CD4-positive, alpha-beta T cell treated with Interleukin-1 beta for 1 hour (primary cell): ENCODE measurements around the gene NAMPT.
"Not testable (repeated sequence)": the region's sequence is repeated elsewhere in the genome, so short reads cannot be mapped to it uniquely, and the experiment has no call there.

Experiments
- DNase-seq, 2 donors: peaks; one replicate each; pipeline ENCODE4 v3.0.0-alpha.2; 2020 to 2022

Gene NAMPT

DNA sequence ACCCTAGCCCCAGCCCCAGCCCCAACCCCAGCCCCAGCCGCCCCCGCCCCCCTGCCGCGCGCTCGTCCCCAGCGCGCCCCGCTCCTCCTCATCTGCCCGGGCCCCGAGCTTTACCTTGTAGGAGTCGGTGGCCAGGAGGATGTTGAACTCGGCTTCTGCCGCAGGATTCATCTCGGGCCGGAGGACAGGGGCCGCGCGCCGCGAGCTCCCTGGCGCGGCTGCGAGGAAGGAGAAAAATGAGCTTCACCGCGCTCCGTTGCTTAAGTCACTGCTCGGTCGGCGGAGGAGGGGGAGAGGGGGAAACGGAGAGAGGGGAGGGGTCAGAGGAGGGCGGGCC is at the start of gene NAMPT:
Gene NAMPT, minus strand, starts transcription at position 270 of the 337 bp plus-strand sequence. Its CDS starts 99 bp downstream, at position 171.
- no peak for DNase-seq

DNA sequence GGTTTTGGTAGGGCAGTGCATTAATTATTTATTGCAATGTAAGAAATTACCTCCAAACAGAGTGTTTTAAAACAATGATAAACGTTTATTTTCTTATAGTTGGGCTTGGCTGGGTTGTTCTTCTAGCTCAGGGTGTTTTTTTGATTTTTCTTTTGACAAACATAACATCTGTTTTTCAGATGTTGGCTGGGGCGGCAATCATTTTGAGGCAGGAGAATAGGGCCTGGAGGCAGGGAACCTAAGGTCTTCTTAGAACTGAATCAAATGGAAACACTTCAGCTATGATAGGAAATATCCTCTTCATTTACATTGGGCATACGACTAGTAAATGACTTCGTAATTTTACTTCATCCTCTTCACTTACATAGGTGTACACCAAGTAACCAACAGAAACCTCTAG is 47.4 kb upstream of the NAMPT start:
- no peak for DNase-seq

DNA sequence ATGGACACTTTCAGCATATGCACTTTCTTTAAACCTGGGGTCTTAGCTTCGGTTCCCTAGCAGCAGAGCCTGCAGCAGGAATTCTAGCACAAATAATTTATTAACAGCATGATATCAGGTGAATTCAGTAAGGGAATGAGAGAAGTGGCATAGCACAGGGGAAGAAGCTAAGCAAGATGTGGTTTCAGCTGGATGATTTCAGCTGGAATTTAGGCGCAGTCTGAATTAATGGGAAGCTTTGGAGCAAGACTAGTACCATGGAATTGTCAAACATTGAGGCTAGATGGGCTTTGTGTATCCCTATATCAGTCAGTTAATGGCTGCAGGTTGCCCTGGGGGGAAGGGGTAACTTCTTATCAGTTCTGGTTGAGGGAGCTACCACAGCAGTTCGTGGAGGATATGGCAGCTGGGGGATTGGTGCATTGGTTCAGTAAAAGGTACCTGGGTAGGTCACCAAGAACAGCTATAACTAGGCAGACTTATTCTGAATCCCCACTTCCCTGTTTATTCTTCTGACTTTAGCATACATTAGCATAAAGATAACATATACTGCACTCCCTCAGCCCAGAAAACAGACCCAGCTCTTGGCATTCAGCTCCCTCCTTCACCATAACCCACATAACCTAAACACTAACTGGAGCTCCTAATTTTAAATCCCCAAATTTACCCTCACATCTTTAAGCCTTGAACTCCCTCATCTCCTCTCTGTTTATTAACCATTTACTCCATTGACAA is 46.8 kb upstream of the NAMPT start:
- no peak for DNase-seq

DNA sequence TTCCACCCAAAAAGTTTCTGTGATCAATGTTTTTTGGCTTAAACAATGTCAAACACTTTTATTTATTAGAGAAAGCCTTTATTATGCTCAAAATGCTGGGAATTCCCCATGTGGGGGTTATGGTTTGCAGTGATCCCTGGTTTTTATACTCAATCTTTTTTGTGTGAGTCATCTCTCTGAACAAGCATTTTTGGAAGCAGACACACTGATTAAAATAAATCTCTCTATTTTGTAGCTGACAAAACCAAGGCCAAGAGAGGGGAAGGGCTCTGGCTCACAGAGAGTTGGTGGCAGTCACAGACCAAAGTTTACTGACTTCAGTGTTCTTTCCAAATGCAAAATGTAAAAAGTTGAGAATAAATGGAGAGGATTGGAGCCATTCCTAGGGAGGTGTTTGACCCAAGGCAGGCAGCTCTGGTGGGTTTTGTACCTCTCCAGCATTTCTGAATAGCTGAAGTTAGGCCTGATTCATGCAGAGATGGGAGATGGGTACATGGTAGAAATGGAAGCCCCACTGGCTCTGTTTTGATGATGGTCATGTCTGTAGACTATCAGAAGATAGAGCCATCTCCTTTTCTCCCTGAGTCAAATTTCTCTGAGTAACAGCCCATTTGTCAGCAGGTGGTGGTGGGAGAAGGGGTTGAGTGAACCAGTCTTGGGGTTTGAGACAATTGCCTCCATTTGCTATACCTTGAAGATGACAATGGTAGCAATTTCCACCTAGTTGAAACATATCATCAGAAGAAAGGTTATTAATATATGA is 45.4 kb upstream of the NAMPT start:
- no peak for DNase-seq

DNA sequence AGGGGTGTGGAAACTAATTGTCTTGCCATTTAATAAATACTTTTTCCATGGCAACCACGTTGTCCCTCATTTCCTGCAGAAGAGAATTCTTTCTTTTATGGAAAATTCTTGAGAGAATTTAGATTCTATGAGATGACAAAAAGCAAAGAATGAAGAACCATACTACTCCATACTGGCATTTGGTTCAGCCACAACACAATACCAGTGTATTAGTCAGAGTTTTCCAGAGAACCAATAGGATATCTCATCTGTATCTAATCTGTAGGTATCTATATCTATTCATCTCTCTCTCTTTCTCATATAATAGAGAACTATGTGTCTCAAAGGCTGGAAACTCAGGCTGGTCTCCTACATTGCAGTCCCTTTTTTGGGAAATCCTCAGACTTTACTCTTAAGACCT is 44.6 kb upstream of the NAMPT start:
- DNase-seq = no peak

DNA sequence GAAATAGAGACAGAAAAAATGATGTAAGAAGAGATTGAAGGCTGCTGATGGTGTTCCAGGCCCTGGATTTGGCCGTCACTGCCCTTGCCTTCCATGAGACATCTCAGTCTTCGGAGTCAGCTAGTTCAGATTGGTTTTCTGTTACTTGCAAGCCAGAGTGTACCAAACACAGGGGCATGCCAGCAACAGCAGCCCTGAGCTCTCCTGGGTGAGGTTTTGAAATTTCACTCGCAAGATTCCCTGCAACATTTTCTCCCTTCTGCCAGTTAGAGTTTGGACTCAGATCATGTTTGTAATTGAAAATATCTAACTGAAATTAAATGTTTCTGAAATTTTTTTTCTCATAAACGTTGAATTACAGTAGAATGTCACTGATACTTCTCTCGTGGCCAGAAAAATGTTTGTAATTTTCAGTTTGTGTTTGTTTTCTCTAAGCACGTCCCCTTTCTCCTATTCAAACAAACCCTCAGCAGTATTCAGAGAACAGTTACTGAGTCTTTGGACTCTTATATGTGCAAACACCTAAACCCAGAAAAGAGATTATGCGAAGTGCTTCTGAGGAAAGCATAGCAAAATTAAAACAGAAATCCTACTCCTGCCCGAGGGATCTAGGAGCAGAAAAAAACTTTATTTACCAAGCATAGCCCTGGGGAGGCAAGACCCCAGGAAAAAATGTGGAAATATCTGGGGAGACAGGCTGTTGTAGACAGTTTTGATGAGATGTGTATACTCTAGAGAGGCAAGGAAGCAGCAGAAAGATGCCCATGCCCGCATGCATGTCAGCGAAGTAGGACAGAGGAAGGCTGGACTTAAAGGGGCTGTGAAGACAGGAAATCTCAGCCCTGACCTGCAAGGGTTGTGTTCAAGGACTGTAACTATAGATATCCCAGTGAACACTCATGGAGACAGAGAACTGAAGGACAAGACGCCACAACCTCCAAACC is 43.0 kb upstream of the NAMPT start:
- DNase-seq = no peak

DNA sequence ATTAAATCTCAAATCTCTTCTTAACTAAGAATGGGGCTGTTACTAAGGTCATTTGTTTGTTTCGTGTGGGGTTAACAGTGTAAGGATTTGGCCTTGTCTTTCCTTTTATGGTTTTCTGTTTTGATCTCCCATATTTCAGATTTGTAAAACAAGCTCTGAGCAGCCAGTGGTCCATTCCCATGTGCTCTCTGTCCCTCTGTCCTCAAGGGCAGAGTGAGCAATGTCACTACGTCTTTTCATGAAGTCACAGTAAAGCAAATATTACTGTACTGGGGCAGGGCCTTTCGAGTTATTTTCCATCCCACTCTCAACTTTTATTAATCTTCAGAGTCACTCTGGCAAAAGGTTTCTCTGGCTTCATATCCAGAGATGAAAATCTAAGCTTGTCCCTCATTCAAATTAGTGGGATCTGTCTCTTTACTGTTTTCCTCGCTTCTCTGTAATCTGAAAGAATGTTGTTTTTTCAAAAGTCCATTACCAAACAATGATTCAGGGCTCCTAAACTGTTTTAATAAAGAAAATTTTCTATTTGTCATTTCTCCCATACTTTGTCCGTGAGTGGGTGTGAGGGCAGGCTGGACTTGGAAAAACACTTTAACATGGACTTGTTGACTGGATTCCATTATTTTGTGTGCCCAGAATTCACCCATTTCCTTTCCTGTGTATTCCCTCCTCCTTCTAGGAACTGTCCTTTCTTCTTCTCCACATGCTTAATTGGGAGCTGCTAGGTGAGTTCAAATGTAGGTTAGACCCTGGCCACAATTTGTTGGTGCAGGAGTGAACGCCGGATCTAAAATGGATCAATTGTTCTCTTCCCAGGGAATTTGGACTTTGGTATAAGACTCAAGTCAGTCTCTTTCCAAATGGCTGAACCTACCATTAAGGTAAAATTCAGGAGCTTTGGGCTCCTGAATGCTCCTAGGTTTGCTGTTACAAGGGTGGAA is 42.1 kb upstream of the NAMPT start:
- DNase-seq = no peak

DNA sequence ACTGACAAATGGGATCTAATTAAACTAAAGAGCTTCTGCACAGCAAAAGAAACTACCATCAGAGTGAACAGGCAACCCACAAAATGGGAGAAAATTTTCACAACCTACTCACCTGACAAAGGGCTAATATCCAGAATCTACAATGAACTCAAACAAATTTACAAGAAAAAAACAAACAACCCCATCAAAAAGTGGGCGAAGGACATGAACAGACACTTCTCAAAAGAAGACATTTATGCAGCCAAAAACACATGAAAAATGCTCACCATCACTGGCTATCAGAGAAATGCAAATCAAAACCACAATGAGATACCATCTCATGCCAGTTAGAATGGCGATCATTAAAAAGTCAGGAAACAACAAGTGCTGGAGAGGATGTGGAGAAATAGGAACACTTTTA is 39.7 kb upstream of the NAMPT start:
- not testable (repeated sequence) for DNase-seq

DNA sequence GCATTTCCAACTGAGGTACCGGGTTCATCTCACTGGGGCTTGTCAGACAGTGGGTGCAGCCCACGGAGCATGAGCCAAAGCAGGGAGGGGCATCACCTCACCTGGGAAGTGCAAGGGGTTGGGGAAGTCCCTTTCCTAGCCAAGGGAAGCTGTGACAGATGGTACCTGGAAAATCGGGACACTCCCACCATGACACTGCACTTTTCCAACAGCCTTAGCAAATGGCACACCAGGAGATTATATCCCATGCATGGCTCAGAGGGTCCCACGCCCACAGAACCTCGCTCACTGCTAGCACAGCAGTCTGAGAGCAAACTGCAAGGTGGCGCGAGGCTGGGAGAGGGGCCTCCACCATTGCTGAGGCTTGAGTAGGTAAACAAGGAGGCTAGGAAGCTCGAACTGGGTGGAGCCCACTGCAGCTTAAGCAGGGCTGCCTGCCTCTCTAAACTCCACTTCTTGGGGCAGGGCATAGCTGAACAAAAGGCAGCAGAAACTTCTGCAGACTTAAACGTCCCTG is 35.5 kb upstream of the NAMPT start:
- not testable (repeated sequence) for DNase-seq

DNA sequence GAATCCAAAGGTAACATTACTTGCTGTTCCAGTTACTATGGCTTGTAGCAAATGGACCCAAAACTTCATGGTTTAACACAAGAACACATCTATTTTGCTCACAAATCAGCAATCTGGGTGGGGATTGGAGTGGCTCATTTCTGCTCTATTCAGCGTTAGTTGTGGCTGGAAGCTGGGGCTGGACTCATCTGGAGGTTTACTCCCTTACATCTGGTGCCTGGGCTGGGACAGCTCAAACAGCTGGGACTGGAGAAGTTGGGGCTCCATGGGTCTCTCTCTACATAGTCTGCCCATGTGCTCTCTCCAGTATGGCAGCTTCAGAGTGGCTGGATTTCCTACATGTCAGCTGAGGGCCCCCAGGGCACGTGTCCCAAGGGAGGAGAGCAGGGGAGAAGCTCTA is 33.7 kb upstream of the NAMPT start:
- no peak for DNase-seq

DNA sequence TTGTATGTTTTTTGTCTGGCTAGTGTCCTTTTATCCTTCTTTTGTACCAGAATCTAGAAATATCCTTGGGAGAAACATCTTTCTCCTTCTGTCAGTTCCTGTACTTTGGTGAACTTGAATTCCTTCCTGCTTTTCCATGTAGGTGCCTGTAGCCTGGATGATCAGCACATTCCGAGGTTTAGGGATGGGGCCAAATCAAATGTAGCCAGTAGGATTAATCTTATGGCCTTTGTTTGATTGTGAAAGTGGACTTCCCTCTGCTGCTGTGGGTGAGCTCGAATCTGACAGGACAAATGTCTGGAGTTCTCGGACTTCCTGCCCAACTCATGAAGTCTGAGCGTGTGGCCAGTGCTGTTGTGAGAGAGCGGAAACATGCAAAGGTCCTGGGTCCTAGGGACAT is 33.2 kb upstream of the NAMPT start:
- no peak for DNase-seq

DNA sequence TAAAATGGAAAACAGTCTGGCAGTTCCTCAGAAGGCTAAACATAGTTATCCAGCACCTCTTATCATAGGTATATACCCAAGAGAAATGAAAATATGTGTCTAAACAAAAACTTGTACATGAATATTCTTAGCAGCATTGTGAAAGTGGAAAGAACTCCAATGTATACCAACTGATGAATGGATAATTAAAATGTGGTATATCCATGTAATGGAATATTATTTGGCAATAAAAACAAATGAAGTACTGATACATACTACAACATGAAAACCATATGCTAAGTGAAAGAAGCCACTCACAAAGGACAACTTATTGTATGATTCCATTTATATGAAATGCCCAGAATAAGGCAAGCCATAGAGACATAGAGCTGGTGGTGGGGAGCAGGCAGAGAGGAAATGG is 32.2 kb upstream of the NAMPT start:
- DNase-seq = no peak

DNA sequence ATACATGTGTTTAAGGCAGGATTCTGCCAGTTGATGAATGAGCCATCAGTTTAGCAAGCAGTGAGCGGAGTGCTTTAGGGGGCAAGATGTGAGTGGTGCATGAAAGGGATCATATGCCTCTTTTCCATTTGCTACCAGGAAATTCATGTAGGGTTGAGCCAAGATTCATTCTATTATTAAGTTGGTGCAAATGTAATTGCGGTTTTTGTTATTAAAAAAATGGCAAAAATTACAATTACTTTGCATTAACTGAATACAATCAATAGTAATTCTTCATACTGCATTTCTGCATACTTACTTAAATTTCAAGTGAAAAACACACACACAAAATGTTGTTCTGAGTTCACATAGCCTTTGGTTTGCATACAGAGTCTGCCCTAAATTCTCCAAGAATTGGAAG is 30.1 kb upstream of the NAMPT start:
- no peak for DNase-seq

DNA sequence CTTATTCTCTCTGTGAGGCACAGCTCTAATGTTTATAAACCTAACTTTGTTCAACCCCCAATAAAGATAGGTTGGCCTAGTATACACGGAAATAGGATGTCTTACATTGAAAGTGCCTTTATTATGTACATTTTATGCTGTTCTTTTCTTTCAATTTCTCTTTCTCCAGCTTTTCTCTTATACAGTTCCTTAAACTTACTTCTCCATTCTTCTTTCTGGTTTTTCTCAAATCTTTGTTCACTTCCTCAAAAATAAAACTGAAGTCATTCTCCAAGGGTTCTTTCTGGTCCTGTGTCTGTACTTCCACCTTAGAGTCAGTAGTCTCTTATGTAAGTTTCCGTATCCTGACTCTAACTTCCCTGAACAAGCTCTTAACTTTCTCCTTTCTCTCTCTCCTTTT is 29.2 kb upstream of the NAMPT start:
- DNase-seq = no peak

DNA sequence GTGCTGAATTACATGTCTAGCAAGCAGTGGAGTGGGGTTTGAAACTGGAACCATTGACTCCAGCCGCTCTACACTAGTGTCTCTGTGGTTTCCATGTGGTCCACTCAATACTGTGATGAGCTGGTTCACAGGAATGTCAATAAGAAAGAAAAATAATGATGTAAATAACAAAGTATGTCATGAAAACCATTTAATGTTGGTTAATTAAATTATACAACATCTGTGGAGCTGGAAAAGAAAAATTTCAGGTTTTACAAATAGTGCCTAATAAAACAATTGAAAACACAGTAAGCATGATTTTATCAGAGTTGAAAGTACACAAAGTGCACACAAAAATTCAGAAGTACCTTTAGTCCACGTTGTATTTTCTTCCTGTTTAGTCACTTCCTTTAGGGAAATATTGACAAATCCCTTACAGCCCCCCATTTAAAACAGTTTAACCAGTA is 28.7 kb upstream of the NAMPT start:
- no peak for DNase-seq

DNA sequence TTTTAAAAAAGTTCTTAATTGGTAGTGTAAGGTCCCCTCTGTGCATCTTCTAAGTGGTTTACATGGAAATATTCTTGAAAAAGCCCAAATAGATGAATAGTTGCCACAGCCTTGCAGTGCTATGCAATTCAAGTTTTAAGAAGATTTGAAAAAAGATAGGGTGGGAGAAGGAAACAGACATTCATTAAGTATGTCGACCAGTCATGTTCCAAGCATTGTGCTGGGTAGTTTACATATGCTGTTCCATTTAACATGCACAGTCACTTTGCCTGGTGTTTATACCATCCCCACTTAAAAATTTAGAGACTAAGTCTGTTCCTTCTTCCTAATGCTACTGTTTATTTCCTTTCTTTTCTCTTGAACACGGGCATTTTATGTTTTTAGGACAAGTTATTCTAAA is 28.1 kb upstream of the NAMPT start:
- DNase-seq = no peak

DNA sequence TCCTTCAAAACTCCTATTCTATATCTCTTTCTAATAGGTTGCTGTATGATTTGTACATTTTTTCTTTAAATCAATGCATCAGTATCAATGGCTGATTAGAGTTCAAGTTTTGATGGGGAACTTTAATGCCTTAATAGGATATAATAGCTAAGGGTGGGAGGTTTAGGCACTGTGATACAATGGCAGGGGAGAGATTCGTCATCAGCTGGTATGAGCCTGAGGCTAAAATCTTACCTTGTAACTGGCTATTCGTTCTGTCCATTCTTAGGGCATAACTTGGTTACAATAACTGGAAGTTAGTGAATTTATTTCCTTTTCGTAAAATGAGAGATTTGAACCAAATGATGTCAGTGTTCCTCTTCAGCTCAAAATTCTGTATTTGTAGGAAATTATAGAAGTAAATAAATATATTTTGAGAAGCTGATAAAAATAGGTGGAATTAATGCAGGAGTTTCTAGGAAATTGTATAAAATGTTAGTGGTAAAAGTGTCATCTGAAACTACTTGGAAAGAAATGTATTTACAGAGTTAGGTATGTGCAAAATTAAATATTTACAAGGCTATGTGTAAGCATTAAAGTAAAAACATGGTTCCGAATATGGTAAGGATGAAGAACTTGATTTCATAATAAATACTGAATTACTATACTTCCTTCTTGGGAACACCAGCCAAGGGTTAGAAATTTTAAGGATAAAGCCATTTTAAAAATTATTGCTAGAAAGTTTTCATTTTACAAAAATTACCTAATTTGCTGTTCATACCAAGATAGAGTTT is 27.5 kb upstream of the NAMPT start:
- no peak for DNase-seq

DNA sequence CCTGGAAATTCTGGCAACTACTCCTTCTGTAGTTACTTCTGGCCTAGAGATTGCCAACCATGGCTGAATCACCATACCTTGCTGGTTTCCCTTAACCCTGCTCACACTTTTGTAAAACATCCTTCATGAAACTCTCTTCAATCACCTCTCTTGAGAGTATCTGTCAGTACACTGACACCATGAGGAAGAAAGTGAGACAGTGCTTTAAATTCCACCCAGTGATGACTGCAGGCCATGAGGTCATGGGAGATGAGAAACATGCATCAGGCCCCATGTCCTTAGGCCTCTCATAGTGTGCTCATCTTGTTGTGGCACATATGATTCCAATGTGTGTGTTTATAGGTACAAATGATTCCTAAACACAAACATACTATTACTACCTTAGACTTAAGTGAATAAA is 24.6 kb upstream of the NAMPT start:
- no peak for DNase-seq

DNA sequence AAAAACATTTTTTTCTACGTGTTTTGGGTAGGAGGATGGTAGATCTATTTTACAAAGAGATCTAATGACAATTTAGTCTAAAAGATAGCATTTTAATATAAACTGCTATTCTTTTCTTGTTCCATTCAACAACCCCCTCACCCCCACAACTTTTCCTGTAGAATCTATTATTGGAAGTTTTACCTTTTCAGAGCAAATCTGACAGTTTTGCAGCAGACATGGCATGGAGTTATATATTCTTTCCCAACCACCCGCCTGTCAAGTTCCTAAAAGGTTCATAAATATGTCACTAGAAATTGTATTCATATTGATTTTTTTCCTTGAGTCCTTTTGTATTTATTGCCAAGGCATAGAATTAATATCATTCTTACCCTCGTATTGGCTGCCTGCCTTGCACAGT is 21.5 kb upstream of the NAMPT start:
- no peak for DNase-seq

DNA sequence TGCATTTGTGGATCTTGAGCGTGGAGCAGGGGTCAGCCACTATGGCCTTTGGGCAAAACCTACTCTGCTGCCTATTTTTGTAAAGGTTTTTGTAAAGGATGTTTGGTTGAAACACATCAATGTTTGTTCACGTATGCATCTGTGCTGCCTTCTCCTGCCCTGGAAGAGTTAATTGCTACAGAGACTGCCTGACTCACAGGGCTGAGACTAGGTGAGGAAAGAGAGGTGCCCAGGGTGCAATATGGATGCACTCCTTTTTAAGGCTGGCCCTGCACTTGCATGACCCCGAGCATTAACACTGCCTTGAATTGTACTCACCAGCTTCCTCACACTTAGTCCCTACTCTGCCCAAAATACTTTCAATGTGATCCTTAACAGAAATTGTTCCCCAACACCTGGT is 20.9 kb upstream of the NAMPT start:
- no peak for DNase-seq

DNA sequence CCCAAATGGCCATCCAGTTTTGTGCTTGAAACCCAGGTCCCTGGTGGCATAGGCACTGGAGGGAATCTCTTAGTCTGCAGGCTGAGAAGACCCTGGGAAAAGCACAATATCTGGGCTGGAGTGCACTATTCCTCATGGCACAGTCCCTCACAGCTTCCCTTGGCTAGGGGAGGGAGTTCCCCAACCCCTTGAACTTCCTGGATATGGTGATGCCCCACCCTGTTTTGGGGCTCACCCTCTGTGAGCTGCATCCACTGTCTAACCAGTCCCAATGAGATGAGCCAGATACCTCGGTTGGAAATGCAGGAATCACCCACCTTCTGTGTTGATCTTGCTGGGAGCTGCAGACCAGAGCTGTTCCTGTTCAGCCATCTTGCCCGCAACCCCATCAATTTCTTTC is 19.8 kb upstream of the NAMPT start:
- DNase-seq = peak in 1 of 2 donors; percentile 8
